Measurements from ENCODE around the gene TKT.

TKT gene

DNA sequence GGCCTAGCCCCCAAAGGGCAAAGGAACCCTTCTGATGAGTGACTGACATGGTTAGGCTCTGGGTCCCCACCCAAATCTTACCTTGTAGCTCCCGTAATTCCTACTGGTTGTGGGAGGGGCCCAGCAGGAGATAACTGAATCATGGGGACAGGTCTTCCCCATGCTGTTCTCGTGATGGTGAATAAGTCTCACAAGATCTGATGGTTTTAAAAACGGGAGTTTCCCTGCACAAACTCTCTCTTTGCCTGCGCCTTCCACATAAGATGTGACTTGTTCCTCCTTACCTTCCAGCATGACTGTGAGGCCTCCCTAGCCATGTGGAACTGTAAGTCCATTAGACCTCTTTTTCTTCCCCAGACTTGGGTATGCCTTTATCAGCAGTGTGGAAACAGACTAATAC lies 16.9 kb downstream of the TKT start:
- no peak for DNase-seq

DNA sequence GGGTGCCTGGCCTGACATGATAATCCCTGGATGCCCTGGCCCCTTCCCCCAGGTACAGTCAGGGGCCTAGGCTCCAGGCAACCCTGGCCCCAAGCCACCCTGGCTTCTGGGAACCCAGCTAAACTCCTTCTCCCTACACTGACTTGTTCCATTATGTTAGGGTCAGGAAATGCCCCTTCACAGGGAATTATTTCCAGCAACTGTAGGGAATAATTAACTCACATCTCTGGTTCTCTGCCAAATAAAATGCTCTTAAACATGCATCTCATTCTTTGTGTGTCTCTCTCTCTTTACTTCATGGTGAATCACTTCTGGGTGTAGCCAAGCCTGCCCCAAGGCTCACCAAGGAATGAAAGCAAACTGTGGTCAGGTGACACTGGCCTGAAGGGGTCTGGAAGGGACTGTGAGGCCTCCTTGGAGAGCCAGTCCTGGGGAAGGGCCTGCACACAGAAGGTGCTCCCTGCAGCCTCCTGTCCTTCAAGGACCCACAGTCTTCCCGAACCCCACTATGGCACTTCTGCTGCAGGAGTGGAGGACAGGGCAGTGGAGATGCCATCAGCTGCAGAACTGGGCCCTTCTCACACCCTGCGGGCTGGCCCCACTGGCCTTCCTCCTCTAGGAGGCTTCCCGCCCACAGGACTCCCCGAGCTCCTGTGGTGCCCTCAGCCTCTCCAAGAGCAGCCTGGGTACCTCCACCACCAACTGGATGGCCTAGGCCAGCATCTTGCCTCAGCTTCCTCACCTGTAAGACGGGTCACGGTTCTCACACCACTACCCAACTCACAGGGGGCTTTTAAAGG lies 17.6 kb downstream of the TKT start:
- no peak for DNase-seq

DNA sequence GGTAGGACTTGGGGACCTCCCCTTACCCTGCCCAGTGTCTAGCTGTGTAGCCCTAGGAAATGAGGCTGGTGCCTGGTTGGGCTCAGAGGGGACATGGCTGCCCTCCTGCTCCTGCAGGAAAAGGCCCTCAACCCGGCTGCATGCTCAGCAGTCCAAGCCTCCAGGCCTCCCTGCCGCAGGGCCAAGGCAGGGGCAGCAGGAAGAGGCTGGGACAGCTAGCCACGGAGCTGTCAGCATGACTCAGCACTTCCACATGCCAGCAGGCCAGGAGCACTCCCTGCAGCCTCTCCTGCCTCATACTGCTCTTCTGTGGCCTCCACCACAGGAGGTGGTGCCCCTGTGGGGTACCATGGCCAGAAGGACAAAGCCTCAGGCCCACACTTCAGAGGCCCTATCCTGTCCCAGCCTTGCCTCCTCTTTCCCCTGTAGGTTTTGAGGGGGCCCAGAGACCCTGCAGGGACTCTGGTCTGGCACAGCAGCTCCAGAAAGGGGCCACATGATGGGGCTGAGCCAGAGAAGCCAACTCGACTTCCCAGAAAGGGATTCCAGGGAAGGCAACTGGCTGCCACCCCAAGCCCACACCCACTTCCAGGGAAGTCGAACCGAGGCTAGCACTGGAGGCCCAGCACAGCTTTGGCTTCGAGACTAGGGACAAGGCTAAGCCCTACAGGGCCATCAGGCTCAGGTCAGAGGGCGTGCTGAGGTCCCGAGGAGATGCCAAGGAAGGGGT lies 19.5 kb downstream of the TKT start:
- DNase-seq = no peak

DNA sequence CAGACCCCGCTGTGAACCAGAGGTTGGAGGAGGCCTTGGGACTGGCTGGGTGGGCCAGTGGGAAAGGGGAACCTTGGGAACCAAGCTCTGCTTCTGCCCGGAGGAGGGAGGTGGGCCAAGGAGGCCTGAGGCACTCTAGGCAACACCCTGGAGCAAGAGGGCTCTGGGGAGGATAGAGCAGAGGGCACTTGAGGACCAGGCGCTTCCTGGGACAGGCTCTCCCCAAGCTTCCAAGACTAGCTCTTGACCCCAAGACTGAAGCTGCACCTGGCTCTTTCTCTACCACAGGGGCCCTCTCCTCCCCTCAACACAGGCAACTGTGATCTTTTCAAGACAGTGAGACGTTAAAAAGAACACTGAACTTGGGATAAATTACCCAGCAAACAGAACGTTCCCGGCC lies 20.3 kb downstream of the TKT start:
- no peak for DNase-seq

DNA sequence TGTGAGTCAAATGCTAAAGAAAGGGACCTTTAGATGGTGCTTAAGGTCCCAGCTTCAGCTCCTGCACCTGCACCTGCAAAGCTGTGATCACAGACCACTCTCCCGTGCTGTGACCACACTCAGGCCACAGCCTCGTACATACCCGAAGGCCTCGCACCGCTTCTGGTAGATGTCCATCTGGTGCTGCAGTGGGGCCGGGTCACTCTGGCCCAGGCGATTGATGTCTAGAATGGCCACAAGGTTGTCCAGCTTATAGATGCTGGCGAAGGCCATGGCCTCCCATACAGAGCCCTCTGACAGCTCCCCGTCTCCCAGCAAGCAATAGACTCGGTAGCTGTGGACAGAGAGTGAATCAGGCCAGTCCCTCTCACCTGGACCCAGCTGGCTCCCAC lies 21.0 kb downstream of the TKT start:
- no peak for DNase-seq

DNA sequence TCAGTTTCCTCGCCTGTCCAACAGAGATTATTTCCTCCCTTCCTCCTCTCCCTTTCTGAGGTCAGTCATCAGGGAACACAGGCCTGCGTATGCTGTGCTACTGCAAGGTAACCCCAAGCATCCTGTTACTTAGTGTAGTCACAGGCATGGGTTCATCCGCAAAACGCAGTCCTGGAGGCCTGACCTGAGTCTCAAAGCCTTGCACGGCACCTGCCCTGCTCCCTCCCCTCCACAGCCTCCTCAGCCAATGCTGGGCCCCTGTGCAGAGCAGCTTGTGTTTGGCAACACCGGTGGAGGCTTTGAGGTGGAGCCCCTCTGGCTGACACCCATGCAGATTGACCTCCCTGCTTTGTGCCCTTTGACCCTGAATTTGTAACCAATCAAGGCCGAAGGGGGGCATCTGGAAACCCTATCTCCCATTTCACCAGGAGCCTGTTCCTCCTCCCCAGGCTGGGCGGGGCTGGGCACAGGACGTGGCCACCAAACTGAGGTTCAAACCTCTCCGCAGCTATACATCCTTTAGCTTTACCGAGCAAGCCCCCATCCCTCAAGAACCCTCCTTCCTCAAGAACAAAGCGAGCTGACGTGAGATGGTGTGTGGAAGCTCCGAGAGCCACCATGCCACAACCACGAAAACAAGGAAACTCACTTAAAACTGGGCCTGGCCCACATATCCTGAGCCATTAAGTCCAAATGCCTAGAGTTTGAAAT lies 21.5 kb downstream of the TKT start:
- no peak for DNase-seq

DNA sequence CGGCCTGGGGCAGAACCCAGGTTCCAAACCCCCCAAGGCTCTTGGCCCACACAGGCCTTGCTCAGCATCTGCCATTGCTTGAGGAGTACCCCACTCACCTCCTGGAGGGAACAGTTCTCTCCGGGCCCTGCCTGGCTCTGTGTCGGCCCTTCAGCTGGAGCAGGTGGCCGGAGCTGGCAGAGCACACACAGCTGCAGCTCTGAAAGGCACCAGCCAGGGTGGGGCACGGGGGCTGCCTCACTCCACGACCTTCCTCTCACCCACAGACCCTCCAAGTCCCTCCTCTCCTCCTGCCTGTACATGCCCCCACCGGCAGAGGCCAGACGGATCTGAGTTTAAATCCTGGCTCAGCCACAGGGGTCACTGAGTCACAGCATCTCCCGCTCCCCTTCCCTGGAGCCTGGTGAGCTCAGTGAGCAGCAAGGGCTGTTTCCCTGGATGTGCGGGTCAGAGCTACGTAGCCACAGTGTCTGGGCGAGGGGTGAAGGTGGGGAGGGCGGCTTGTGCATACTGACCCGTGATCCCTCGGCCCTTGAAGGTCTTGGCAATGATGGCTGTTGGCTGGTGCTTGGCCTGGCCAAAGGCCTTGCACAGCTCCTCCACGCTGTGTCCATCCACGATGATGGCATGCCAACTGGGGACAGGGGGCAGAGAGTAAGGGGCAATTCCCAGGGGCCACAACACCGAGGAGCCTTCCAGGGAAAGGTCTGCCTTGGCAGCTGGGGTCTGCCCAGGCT lies 23.0 kb downstream of the TKT start:
- no peak for DNase-seq

DNA sequence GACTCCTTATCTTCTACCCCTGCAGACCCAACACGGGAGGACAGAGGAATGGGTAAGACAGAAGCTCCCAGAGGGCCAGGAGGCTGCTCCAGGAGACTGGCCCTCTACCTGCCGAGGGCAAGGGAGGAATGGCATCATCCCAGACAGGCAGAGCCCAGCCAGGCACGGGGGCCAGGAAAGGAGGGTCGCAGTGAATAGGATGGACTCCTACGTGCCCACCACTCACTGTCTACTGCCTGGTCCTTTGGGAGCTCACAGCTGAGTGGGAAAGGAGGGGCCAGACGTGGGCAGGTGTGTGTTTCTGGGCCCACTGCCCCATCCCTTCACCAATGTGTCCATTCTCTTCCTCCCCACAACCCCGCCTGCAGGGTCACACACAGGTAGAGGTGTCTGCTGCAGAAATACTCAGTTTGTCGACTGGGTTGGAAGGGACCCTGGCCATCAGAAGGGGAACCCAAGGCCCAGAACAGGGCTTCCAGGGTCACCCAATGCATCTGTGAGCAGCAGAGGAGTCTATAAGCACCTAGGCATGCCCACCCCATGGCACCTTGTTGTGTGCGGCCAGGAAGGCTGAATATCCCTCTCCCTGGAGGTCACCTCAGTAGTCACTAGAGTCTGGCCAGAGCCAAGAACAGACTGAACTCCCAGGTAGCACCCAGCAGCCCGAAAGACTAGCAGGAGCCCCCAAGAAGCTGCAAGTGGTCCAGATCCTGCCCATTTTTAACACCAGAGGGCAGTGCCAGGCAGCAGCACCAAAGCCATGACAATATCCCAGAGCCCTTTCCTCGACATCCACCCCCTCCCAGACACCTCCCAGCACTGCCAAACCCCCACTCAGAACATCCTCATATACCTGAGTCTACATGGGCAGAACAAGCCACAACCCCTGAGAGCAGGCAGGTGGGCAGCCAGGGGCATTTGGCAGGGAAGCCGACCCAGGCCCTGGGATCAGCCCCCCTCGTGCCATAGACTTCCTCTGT lies 24.0 kb downstream of the TKT start:
- DNase-seq = no peak

DNA sequence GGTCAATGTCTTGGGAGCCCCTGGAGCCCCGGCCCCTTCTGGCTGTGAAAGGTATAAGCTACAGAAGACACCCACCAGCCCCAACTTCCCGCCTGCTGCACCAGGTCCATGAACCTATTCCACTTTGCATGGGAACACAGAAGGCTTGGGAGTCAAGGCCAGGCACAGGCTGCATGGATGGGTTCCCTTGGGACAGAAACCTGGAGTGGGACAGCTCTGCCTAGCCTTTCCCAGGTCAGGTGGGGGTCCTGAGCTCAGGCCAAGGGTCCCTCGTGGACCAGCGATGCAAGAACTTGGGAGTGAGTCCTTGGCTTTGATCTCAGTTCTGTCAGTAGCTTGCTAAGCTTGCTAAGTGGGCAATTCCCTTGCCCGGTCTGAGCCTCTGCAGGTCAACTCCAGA lies 25.0 kb downstream of the TKT start:
- no peak for DNase-seq

DNA sequence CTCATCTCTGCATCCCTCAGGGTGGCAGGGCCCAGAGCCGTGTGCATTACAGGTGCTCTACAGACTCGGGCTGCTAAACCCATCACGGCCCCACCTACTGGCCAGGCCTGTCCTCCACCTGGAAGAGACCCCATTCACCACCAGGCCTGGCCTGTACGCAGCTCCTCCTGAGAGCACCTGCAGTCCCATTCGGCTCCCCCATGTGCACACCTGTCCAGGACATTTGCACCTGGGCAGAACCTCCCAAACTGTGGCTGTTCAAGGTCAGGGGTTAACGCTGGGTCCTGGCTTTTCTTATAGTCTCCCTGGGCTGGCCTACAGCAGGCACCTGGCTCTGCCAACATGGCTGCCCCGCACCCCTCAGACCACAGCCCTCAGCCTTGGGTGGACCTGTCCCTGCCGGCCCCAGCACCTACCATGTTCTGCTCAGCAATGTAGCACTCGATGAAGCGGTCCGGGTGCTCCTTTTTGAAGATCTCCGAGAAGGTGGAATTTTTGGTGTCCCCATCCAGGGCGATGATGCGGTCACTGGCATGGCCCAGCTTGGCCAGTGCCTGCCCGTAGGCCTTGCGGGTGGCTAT lies 25.7 kb downstream of the TKT start:
- DNase-seq = no peak

DNA sequence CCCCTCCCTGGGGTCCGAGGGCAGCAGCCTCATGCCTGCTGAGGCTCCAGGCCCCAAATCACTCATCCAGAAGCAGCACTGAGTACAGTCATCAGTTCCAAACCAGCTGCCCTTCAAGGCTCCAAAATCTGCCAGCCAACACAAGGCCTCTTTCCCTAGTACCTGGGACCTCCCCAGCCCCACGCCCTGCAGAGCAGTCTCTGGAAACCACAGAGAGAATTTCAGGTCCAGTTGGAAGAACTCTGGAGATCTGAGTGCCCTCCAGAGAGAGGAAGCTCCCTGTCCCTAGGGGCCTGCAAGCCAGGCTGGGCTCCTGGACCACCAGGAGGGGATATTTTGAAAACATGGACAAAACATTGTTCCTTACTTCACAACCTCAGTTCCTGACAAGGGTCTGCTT lies 26.2 kb downstream of the TKT start:
- no peak for DNase-seq

DNA sequence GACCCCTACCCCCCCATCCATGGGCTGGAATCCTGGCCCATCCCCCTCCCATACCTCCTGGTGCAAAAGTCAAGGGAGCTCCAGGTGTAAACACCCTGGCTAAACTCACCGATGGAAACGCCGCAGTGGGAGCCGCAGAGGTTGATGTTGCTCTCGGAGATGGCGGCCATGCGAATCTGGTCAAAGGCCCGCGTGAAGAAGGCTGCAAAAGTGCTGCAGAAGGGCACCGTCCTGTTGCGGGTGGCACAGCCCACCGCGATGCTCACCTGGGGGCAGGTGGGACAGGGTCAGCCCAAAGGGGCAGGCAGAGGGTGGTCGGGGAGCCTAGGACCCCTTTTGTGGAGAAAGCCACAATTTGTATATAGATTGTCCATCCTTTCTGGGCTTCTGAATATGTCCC lies 26.7 kb downstream of the TKT start:
- DNase-seq = no peak

DNA sequence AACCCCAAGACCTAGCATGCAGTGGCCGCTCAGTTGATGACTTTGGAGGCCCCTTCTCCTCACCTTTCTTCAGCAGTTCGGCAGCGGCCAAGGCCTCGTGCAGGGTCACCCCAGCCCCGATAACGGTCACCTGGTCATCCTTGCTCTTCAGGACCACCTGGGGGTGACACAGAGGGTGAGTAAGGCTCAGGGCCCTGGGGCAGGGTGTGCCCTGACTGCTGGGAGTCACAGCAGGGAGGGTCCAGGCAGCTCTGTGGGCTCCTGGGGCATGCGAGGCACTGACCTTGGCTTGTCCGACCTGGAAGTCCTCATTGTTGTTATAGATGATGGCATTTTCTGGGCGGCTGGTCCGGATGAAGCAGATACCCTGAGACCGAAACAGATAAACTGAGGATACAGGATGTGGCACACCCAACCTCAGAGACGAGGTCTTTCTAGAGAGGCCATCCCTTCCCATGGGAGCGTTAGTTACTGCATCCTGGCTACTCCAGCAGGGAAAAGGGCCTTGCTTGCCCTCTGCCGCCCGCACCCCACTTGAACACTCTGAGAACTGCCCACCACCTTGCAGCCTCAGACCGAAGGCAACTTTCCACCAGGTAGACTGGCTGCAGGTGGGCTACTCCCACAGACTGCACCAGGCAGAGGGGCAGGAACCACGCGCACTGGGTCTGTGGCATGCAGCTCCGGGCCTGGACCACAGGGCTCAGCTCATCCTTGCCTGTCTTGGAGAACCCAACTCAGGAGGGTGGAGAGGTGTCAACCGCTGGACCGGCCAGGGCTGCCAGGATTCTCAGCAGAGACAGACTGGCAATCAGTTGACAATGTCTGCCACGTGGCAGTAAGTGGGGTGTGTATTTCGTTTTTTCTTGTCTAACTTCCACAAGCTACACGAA lies 27.6 kb downstream of the TKT start:
- no peak for DNase-seq

DNA sequence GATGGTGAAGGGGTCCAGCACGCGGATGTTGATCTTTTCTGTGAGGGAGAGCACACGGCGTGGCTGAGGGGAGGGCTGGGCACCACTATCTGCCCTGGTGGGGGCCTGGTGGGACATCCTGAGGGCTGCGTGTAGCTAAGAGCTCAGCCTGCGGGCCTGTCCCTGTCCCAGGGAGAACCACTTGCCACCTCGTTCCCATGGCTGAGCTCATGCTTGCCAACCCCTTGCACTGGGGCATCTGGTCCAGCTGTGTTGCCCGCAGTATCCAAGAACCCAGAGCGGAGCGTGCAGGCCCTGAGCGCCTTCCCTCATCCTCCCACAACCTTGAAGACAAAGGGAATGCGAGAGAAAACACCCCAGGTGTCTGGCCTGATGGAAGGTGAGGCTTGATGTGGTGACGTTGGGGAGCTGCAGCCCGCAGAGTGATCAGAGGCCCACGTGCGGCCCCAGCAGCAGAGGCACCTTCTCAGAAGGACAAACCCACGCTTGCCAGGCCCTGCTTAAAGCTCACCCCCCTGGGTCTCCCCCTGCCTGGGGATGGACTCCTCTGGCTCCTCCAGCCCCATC lies 28.9 kb downstream of the TKT start:
- no peak for DNase-seq

DNA sequence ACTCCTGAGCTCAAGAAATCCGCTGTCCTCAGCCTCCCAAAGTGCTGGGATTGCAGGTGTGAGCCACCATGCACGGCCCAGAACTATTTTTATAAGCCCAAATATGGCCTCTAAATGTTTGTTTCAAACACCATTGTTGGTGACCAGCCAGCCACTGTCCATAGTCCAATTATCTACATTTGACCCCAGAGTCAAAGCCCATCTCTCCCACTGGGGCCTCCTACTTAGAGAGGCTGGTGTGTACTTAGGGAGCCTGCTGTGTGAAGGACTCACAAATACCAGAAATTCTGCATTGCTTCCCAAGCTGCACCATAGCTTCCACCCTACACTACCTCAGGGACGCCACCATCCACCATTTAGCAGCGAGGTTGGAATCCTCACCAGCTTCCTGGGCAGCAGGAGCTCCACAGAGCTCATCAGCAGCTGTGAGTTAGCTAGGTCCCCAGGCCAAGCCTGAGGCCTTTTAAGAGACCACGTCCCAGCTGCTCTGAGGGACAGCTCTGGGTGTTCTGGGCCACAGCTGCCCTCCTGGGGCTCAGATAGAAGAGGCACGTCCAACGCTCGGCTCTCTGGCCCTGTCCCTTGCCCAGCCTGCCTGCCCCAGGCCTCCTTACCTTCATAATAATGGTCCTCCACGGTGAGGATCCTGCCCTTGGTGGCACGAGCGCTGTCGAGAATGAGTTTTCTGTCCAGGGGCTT lies 29.5 kb downstream of the TKT start:
- DNase-seq = no peak

DNA sequence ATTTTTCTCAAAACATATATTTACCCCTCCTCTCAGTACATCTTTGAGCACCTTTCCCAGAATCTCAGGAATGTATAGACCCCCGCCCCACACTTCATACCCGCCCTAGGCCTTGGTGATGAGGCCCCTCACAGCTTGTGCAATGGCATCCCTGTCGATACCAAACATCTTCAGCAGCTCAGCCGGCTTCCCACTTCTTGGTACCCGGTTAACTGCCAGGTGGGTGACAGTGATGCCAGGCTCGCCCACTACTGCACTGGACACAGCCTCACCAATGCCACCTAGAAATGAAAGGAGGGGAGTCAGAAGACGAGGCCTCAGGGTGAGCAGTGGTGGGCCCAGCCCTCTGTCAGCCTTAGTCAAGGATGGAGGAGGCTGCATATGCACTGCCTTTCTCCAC lies 30.2 kb downstream of the TKT start:
- no peak for DNase-seq

DNA sequence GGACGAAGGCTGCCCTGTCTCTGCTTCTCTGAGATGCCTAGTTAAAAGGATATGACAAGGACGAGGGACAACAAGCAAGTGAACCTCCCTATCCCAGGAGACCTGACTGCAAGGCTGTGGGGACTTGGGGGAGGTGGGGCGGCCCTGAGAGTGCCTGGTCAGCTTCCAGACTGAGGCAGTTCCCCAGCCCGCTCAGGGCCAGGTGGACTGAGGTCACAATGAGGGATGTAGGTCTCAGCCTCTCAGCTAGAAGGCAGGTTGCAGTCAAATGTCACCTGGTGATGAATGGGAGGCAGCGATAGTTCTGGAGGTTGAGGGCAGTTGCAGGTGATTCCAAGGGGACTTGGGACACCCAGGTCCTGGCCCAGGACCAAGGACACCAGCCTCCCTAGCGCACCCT lies 30.6 kb downstream of the TKT start:
- DNase-seq = no peak

DNA sequence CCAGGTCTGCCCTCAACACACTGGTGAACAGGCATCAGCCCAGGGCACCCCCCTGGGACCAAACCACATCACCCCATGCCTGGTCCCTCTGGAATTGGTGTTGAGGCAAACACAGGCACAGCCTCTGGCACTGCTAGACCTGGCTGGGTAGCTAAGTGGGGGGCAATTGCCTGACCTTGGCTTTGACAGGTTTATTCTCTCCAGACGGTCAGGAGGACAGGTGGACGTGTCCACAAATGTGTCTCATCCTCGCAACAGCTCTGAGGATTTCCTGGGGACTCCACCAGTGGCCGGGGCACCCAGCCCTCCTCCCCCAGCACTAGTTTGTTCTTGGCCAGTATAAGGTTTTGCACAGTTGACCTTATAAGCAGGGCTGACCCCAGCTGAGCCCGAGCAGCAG lies 31.3 kb downstream of the TKT start:
- DNase-seq = no peak

DNA sequence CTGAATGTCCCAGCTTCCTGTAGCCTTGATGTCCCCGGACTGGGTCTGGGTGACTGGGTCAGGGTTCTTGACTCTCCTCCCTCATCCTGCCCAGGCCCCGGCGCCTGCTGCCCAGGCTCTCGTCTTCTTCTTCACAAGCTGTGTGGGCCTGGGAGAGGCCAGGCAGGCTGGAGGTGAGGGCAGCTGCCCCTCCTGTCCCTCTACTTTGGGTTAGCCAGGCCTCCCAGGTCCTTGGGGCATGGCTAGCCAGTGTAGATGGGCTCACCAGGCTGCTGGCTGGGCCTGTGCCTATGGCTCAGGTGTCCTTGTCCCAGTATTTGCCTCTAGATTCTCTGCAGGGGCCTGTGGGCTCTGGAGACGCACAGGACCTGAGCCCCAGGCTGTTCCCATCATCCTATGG lies 31.8 kb downstream of the TKT start:
- no peak for DNase-seq

DNA sequence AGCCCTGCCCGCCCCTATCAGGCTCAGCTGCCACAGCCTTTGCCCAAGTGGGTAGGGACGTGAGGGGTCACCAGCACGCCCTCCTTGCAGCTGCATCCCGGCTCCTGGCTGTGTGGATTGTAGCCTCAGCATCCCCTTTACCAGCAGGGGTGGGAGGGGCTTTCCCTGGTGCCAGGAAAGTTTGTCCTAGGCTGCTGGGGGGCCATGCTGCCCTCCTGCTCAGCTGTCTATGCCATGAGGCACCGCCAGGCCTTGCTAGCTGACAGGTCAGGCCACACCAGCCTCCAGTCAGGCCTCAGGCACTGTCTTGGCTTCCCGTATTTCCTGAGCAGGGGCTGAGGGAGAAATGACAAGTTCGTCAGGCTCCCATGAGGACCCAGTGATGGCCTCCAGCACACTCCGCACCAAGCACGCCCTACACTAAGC lies 32.3 kb downstream of the TKT start:
- no peak for DNase-seq

All from NCI-H2107 (cell line).